HG02588 (cell line): Measurements from ENCODE around the gene ZBTB37.
"Not testable (repeated sequence)": the region's sequence is repeated elsewhere in the genome, so short reads cannot be mapped to it uniquely, and the experiment has no call there.

Source experiments
- ATAC-seq: cut with Tn5 transposase; IDR thresholded peaks from one replicate; pipeline ENCODE4 v1.9.1; 2021; ENCODE audit warnings: mild to moderate bottlenecking, moderate library complexity; ENCODE audit not compliant: unreplicated experiment

Gene ZBTB37

DNA sequence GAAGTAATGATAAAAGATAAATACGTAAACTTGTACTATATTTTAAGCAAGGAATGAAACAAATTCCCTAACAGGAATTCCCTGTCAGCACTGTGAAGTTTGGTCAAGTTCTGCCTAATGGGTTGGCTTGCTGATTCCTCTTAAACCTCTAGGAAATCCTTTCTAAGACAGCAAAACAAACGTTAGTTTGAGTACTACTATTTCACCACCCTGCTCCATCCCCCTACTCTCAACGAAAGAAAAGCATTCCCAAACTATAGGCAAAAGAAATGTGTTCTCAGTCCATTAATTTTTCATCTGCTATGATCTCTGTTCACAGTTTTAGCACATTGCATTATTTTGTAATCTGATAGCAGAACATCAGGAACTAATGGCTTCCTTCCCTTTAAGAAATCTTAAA lies 32.8 kb downstream of the ZBTB37 start:
- ATAC-seq: no peak

DNA sequence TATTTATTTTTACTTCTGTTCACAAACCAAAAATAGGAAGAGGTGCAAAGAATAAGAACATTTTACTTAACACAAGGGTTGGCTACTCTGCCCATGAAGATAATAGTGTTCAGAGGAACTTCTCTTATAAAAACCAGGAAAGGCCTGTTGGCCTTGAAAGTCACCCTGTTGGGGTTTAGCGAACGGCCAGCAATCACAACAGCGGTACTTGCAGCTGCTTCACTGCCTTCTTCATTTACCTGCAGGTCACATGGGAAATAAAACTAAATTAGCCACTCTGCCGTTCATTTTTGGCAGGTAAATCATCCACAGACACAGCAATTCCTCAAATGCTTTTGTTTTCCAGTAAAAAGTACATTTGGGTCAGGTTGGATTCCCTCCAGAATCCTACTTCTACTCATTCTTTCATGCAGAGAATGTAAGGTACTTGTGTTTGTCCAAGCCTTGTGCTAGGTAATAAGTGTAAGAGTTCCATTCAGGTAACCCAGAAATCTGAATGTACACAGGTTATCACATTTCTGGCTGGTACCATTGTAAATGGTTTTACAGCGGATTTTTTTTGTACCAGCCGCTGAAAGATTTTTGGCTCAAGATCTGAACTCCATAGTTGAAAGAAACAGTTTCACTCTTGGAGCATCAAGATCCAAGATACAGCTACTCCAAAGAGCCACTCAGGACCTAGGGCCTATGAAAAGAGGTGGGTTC lies 35.8 kb downstream of the ZBTB37 start:
- no peak for ATAC-seq

DNA sequence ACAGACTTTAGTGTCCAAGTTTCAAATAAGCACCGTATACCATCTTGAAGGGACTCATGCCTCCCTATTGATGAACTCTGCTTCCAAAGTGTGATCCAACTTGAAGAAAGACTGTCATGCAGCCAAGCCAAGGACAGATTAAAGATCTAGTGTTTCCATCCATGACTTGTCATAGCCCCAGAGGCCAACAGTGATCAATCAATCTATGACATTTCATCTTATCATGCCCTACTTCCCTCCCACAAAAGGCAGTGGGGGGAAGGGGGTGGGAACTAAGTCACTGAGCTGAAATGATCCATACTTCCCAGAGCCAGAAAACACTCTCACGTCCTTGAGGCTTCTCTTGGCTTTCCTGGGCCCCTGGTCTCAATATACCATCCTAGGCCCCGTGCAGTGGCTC lies 44.9 kb downstream of the ZBTB37 start:
- ATAC-seq: no peak

DNA sequence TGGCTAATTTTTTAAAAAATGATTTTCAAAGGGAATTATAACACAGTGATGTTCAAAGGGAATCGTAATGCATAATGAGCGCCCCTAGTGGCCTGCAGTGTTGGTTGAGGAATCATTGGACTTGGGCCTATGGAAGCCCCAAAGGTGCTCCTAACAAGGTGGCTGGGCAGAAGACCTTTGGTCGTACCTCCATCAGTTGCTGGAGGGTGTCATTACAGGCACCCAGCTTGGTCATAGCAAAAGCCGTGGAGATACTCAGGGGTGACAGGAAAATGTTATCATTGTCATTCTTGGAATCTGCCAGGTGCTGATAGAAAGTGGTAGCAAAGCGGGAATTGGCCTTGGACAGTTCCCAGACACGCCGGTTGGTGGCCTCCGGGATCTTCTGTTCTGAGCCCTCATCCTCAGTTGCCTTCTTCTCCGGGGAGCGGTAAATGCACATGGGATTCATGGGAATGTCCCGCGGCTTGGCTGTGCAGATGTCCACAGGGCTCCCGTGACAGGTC lies 46.2 kb downstream of the ZBTB37 start:
- ATAC-seq: no peak

DNA sequence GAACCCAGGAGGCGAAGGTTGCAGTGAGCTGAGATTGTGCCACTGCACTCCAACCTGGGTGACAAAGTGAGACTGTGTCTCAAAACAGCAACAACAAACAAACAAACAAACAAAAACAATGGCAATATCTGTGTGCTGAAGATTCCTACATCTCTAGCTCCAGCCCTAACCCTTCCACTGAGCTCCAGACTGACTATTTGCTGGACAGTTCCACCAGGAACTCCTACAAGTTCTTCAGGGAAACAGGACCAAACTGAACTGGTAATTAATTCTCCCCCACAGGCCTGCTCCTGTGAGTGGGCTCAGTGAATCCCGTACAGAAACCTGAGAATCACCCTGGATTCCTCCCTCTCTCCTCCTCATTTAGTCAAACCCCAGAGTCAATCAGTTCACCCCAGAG lies 47.4 kb downstream of the ZBTB37 start:
- ATAC-seq: no peak

DNA sequence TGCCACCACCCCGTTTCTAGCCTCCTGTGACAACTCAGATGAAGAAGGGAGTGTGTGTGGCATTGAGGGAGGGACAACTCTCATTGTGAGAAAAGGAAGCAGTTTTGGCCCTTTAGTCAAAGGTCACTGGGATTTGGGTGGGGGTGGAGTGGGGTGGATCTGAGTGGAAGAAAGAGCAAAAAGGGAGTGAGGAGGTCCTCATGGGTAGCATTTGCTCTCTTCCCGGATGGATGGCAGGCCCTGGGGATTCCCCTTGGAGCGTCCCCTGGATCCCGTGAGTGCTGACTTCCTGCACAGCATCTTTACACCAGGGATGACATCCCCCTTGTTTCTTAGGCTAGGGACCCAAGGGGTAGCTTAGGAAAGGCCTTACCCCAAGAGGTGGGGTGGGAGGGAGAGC lies 48.5 kb downstream of the ZBTB37 start:
- ATAC-seq: no peak

DNA sequence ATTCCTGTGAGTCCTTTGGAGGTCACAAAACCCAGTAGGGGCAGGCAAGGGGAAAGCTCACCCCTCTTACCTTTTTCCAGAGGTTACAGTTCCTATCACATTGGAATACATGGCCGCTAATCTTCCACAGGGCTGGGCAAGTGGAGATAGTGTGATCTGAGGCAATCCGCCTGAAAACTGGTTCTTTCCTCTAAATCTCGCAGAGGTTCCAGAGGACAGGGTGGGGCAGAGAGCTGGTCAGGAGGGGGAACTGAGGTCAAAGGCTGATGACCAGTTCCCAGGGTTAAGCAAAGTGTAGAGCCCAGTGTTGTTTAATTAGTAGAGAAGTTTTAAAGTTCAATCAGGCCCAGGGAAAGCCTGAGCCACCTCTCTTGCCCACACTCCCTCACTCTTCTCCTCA lies 49.0 kb downstream of the ZBTB37 start, which contains the start of gene SERPINC1:
Gene SERPINC1, minus strand, starts transcription at position 179 of the 400 bp plus-strand sequence. Its CDS starts 68 bp downstream, at position 111.
- no peak for ATAC-seq

DNA sequence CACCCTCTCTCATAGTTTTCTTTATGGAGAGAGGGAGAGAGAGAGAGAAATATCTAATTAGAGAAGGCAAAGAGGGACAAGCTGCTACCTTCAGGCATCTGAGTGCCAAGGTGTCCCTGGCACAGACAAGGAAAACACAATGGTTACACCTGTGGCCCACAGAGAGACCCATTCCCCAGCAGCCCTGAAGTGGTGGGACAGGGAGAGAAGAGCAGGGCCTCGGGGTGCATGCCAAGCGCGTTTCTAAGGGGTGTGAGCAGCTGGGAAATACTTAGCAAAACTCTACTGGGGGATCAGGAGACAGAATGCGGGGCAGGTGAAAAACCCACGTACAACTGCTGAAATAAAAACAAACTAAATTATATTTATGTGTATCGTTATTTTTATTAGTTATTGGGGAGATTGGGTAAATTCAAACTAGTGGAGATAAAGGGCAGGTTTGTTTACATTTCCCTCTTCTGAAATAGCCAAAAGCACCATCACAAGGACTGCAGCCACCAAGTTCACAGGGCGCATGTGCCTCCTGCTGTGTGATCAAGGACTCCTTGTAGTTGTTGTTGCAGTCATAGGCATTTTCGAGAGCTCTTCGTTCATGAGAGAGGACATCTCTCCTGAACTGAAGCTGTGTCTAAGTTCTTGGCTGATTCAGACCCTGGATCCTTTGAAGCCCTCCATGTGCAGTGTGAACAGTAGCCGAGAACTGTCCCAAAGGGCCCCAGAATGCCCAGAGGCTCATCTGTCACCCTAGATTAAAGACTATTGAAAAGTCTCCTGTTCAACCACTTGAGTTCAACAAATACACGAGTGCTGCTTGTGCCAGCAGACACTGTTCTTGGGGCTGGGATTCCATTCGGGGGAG lies 49.7 kb downstream of the ZBTB37 start:
- ATAC-seq: no peak

DNA sequence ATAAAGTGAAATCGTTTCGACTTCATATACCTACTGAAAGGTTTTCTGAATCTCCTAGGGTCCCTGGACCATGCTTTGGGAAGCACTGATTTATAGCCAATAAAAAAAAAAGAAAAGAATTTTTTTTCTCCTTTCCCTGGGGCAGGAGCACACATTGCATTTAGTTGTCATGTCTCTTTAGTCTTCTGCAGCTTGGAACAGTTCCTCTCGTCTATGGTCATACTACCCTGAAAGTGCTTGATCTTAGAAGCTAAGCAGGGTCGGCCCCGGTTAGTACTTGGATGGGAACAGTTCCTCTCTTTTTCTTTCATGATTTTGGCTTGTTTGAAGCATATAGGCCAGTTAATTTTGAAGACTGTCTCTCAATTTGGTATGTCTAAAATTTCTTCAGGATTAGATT lies 52.7 kb downstream of the ZBTB37 start:
- ATAC-seq: no peak

DNA sequence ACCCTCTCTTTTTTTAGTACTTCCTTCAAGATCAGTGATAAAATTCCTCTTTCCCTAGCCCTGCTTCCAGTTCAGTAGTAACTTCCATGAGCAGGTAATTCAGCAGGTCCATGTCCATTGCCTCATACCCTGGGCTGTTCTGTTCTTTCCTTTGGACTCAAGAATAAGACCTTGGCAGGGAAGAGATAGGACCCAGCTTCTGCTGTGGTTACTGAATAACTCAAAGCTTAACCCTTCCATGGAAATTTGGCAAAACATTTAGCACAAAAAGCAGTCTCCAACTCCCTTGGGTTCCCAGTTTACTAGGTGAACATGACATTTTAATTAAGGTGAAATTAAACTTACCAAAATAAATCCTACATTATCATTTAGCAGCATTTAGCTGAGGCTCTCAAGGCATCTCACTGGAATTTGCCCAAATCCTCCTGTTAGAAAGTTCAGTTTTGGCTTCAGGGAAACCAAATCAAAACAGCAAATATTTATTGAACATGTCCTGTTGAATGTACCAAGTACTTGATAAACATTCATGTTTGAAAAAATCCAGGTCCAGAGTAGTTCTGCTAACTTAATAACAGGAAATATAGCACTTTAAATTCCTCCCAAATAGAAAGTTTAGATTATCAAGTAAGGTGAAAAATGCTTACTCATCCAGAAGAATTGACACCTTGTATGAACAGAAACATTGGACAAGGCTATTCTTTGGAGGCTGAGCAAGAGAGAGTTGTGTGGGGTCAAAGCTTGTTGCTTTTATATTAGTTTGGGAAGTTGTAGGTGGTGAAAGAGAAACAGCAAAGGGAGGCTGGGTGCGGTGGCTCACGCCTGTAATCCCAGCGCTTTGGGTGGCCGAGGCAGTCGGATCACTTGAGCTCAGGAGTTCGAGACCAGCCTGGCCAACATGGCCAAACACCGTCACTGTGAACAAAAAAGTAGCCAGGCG lies 57.4 kb downstream of the ZBTB37 start:
- ATAC-seq: no peak

DNA sequence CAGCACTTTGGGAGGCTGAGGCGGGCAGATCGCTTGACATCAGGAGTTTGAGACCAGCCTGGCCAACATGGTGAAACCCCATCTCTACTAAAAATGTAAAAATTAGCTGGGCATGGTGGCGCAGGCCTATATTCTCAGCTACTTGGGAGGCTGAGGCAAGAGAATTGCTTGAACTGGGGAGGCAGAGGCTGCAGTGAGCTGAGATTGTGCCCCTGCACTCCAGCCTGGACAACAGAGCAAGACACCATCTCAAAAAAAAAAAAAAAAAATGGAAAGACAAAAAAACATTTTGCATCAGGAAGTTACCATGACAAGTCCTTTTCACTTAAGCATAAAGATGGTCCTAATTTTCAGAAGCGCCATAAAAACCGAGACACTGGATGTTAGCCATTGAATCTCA lies 62.4 kb downstream of the ZBTB37 start:
- ATAC-seq: not testable (repeated sequence)

DNA sequence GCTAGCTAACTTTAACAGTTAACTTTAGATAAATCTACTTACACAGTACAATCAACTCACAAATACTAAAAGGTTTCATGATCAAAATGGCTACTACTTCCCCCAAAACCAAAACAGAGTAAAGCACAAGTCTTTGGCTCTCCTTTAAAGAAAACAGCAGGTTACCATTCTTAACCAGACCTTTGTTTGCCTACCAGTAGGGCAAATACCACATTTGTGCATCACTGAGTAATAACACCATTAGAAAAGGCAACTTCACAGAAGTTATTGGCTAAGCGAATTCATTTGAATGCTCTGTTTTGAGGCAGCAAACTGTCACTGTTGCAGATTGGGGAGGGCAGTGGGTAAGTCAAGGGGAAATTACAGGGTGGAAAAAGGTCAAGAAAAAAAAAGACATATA lies 66.3 kb downstream of the ZBTB37 start:
- ATAC-seq: no peak

DNA sequence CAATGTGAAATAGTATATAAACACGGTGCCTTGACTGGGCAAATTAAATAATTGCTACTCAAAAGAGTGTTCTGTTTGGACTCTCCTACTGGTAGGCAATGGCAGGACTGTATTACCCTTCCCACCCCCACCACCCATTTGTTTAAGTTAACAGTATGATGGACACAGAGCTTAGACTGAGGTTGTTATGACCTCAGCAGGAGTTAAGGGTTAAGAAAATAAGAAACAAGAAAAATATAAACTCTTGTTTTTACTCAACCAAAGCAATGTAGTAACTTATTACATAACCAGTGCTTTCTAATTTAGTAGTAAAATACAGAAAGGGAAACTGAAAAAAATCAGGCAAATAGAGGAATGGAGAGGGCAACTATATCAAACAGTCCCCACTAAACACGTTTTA lies 68.9 kb downstream of the ZBTB37 start:
- no peak for ATAC-seq

DNA sequence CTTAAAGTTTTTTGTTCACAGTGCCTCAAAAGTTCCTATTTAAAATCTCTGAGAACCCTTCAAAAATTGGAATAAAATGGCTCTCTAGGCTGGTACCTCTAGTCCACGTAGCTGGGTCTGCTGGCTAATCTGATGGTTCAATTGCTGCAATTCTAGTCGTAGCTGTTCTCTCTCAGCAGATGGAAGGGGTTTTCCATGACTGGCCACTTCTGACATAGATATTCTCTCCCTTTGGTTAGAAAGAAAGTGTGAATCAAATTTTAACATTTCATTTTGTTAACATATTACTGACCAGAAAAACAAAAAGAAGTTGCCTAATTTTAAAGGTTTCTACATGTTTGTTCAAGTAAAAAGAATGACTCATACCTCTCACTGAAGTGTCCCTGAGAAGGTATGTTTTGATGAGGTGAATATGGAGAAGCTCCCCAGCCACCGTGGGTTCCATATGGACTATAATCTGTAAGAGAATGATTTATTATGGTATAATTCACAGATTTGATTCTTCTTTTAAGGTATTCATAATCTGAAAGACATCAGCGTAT lies 78.3 kb downstream of the ZBTB37 start:
- no peak for ATAC-seq

DNA sequence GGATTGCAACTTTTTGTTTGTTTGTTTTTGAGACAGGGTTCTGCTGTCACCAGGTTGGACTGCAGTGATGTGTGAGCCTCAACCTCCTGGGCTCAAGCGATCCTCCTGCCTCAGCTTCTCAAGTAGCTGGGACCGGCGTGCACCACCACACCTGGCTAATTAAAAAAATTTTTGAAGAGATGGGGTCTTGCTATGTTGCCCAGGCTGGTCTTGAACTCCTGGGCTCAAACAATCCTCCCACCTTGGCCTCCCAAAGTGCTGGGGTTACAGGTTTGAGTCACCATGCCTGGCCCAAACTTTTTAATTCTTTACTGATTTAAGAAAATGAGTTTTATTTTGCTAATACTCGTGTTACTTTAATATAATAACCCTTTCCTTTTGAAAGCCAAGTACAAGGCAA lies 80.4 kb downstream of the ZBTB37 start:
- ATAC-seq: no peak
